Breast epithelium (tissue), 3 donors: Measurements from ENCODE around the gene AP1S3.

Experiments used
- POLR2AphosphoS5 ChIP-seq, 3 donors: sonication (generic); formaldehyde crosslinking; IDR thresholded peaks; one replicate each; pipeline ENCODE4 v1.6.1; 2017; ENCODE audit warnings: antibody characterized with exemption in 3 of 3
- TF ChIP-seq, protein P1 (sequence below), 3 donors: fragments of 450-650 bp; IDR thresholded peaks; one replicate each; pipeline ENCODE4 v1.5.1; 2016 to 2017; ENCODE audit warnings: antibody characterized with exemption in 3 of 3, mild to moderate bottlenecking in 3 of 3, moderate library complexity in 3 of 3

DNA sequence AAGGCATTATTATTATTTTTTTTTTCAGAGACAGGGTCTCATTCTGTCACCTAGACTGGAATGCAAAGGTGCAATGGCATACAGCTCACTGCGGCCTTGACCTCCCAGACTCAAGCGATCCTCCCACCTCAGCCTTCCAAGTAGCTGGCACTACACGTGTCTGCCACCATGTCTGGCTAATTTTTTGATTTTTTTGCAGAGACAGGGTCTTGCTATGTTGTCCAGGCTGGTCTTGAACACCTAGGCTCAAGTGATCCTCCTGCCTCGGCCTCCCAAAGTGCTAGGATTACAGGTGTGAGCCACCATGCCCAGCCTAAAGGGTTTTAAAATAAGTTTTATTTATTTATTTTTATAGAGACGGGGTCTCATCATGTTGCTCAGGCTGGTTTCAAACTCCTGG lies 45.3 kb upstream of the AP1S3 start:
- TF ChIP-seq, protein P1, sequence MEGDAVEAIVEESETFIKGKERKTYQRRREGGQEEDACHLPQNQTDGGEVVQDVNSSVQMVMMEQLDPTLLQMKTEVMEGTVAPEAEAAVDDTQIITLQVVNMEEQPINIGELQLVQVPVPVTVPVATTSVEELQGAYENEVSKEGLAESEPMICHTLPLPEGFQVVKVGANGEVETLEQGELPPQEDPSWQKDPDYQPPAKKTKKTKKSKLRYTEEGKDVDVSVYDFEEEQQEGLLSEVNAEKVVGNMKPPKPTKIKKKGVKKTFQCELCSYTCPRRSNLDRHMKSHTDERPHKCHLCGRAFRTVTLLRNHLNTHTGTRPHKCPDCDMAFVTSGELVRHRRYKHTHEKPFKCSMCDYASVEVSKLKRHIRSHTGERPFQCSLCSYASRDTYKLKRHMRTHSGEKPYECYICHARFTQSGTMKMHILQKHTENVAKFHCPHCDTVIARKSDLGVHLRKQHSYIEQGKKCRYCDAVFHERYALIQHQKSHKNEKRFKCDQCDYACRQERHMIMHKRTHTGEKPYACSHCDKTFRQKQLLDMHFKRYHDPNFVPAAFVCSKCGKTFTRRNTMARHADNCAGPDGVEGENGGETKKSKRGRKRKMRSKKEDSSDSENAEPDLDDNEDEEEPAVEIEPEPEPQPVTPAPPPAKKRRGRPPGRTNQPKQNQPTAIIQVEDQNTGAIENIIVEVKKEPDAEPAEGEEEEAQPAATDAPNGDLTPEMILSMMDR (IDR thresholded peaks at IDR 0.05), result no peak
- TF ChIP-seq POLR2AphosphoS5 (IDR thresholded peaks at IDR 0.05), result no peak
